ENCODE measurements around the gene CHD9NB.

GRCh38 chr16:53065461-53066061 is 12.9 kb upstream of the CHD9NB start:
- TF ChIP-seq, protein P1, sequence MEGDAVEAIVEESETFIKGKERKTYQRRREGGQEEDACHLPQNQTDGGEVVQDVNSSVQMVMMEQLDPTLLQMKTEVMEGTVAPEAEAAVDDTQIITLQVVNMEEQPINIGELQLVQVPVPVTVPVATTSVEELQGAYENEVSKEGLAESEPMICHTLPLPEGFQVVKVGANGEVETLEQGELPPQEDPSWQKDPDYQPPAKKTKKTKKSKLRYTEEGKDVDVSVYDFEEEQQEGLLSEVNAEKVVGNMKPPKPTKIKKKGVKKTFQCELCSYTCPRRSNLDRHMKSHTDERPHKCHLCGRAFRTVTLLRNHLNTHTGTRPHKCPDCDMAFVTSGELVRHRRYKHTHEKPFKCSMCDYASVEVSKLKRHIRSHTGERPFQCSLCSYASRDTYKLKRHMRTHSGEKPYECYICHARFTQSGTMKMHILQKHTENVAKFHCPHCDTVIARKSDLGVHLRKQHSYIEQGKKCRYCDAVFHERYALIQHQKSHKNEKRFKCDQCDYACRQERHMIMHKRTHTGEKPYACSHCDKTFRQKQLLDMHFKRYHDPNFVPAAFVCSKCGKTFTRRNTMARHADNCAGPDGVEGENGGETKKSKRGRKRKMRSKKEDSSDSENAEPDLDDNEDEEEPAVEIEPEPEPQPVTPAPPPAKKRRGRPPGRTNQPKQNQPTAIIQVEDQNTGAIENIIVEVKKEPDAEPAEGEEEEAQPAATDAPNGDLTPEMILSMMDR (IDR thresholded peaks at IDR 0.05 in 2 of 3, conservative IDR thresholded peaks at IDR 0.05 in 1 of 3; ENCODE audit: control insufficient read depth in 2 of 3, extremely low read depth in 1 of 3, insufficient read depth in 1 of 3, low read depth in 3 of 3, low read length in 3 of 3), result no peak
- TF ChIP-seq NBN (IDR thresholded peaks at IDR 0.05) (no peak), RAD21 (IDR thresholded peaks at IDR 0.05; ENCODE audit: insufficient read depth, low read depth, low read length) (no peak), SP1 (IDR thresholded peaks at IDR 0.05; ENCODE audit: low read depth, low read length) (no peak), TAF1 (IDR thresholded peaks at IDR 0.05; ENCODE audit: borderline replicate concordance, low read depth, low read length) (no peak), ZBTB33 (IDR thresholded peaks at IDR 0.05) (no peak), MEF2A (IDR thresholded peaks at IDR 0.05; ENCODE audit: insufficient read depth, low read depth, low read length) (no peak), BCL11A (IDR thresholded peaks at IDR 0.05; ENCODE audit: low read depth, low read length) (no peak)

Measured in GM12878 (cell line).